Ishikawa (cell line): ENCODE results near the gene CBLB.

Experiments
- CEBPB ChIP-seq: IDR thresholded peaks from 2 replicates; pipeline ENCODE4 v1.6.1; 2012
- CREB1 ChIP-seq: IDR thresholded peaks from 2 replicates; pipeline ENCODE4 v1.6.1; 2012; ENCODE audit warnings: low read depth
- EP300 ChIP-seq: IDR thresholded peaks from 2 replicates; pipeline ENCODE4 v1.6.1; 2012; ENCODE audit warnings: borderline replicate concordance
- MAX ChIP-seq: IDR thresholded peaks from 2 replicates; pipeline ENCODE4 v1.6.1; 2012
- RAD21 ChIP-seq: IDR thresholded peaks from 2 replicates; pipeline ENCODE4 v1.6.1; 2012; ENCODE audit warnings: low read depth
- REST ChIP-seq: IDR thresholded peaks from 2 replicates; pipeline ENCODE4 v1.6.1; 2012; ENCODE audit warnings: low read depth, mild to moderate bottlenecking
- TCF12 ChIP-seq: IDR thresholded peaks from 2 replicates; pipeline ENCODE4 v1.6.1; 2012; ENCODE audit warnings: low read depth
- USF1 ChIP-seq: IDR thresholded peaks from 2 replicates; pipeline ENCODE4 v1.6.1; 2012
- YY1 ChIP-seq: IDR thresholded peaks from 2 replicates; pipeline ENCODE4 v1.6.1; 2012; ENCODE audit warnings: low read depth
- ZBTB7A ChIP-seq: IDR thresholded peaks from 2 replicates; pipeline ENCODE4 v1.6.1; 2012; ENCODE audit warnings: low read depth

GRCh38 chr3:105647047-105647446 is 221.8 kb downstream of the CBLB start:
- TF ChIP-seq YY1 = no peak
- no peak for TF ChIP-seq TCF12
- no peak for TF ChIP-seq MAX
- TF ChIP-seq CREB1 = no peak
- no peak for TF ChIP-seq ZBTB7A
- TF ChIP-seq CEBPB = peak; percentile 76
- no peak for TF ChIP-seq EP300
- TF ChIP-seq USF1 = no peak
- no peak; the same call in 1 of the 2 replicates for TF ChIP-seq RAD21
- TF ChIP-seq REST = no peak
